ENCODE results near the gene MYO1C. TPM values are rescaled to one million over a fixed set of nuclear protein-coding genes. Genes with fewer than 3 reads are reported as not detected.
A peak's percentile ranks its signal among the peaks of the same experiment; 100 is the strongest.
"Not testable (repeated sequence)": the region's sequence is repeated elsewhere in the genome, so short reads cannot be mapped to it uniquely, and the experiment has no call there.

MYO1C gene
- total RNA-seq, 2 donors from 2014 or later: 10.6 to 32.2 TPM

GRCh38 chr17:1460233-1460632 is 32.3 kb downstream of the MYO1C start:
- no peak overlapping the region for H3K27ac Mint-ChIP-seq
- H3K36me3 Mint-ChIP-seq: peaks cover under 1 to 6% of the 10 kb centered on the region in 2 donors
- DNase-seq (ENCODE audit: low spot score in 2 of 2): no peak
- no peak for ATAC-seq
- H3K9me3 Mint-ChIP-seq: no peaks in the 10 kb centered on the region

- peak; percentile 91 to 96 for ATAC-seq
- H3K36me3 Mint-ChIP-seq: peaks cover 5 to 17% of the 10 kb centered on the region in 2 donors
- no peaks in the 10 kb centered on the region for H3K9me3 Mint-ChIP-seq
- H3K27ac Mint-ChIP-seq: peak within 1 kb of the TSS; percentile 93 to 96
- DNase-seq (ENCODE audit: low spot score in 2 of 2): peak; percentile 99 to 100
Measured at GRCh38 chr17:1455797-1456599, 36.5 kb downstream of the MYO1C start, which contains the start of gene CRK. Gene CRK (minus strand): TSS chr17:1456232. CDS start chr17:1456117, 115 bp downstream.

DNA sequence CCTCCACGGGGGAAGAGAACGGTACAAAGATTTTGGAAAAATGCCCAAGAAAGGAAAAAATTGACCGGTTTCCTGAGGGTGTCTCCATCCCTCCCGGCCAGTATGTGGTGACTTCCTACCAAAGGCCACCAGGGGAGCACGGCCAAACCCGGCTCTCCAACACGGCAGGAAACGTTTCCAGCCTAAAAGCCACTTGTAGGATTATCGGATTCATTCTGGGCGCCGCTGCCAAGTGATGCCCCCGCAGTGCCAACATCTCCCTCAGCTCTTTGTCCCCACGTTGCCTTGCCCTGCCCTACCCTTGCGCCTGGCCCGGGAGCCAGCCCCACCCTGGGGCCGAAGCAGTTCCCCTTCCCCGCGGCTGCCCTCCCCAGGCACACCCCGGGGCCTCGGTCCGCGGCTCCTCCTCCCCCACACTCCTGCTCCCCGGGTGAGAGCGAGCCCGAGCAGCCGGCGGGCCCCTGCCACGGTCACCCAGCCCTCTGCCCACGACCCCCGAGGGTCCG is 37.1 kb downstream of the MYO1C start:
- Mint-ChIP-seq H3K27ac (peak overlapping the region; percentile 89 to 96), H3K9me3 (no peaks in the 10 kb centered on the region), H3K36me3 (peaks cover 5 to 17% of the 10 kb centered on the region in 2 donors)
- DNase-seq (ENCODE audit: low spot score in 2 of 2): peak; percentile 41 to 64
- ATAC-seq: peak; percentile 10 to 33

- no peak for DNase-seq (ENCODE audit: low spot score in 2 of 2)
- no peak for ATAC-seq
- Mint-ChIP-seq H3K9me3 (no peaks in the 10 kb centered on the region), H3K27ac (peak overlapping the region in 1 of 2 donors; percentile 96), H3K36me3 (peaks cover 6 to 17% of the 10 kb centered on the region in 2 donors)
Measured at GRCh38 chr17:1454541-1454940, 37.9 kb downstream of the MYO1C start.

- peaks cover 15 to 17% of the 10 kb centered on the region in 2 donors for H3K36me3 Mint-ChIP-seq
- ATAC-seq; DNase-seq (ENCODE audit: low spot score in 2 of 2); H3K9me3 Mint-ChIP-seq: not testable (repeated sequence)
- H3K27ac Mint-ChIP-seq: peak overlapping the region in 1 of 2 donors; percentile 65
Measured at GRCh38 chr17:1453694-1454093, 38.8 kb downstream of the MYO1C start.

DNA sequence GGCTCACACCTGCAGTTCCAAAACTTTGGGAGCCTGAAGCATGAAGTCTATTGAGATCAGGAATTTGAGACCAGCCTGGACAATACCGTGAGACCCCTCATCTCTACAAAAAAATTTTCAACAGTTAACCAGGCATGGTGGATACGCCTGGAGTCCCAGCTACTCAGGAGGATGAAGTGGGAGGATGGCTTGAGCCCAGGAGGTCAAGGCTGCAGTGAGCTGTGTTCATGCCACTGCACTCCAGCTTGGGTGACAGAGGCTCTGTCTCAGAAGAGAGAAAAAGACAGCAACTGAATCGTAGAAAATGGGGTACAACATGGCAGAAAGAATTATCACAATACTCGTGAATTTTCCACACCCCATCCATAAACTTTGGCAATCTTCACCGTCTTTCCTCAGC is 39.6 kb downstream of the MYO1C start:
- ATAC-seq (no peak), DNase-seq (ENCODE audit: low spot score in 2 of 2) (no peak)
- Mint-ChIP-seq H3K27ac (peak overlapping the region in 1 of 2 donors; percentile 82), H3K36me3 (peaks cover 15 to 17% of the 10 kb centered on the region in 2 donors), H3K9me3 (no peaks in the 10 kb centered on the region)

GRCh38 chr17:1450261-1450660 is 42.2 kb downstream of the MYO1C start:
- ATAC-seq; H3K9me3 Mint-ChIP-seq; DNase-seq (ENCODE audit: low spot score in 2 of 2); H3K27ac Mint-ChIP-seq: not testable (repeated sequence)
- peaks cover 15 to 17% of the 10 kb centered on the region in 2 donors for H3K36me3 Mint-ChIP-seq

DNA sequence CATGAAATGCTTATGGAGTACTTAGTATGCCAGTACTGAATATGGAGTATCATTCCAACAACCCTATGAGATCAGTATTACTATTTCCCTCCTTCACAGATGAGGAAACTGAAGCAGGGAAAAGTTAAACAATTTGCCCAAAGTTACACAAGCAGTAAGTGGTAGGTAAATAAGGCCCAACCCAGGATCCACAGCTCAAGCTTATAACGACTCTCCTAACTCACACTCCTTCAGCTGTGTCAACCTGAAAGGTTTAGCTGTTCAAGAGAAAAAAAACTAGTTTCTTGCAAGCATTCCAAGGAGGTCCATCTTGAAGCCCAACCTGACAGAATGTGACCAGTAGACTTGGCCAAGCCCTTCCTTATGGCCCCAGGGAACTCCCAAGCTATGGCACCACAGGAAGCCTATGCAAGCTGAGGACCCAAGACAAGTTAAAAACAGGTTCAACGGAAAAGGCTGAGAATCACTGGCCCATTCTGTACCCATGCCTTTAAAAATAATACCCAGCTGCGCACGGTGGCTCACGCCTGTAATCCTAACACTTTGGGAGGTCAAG is 43.0 kb downstream of the MYO1C start:
- DNase-seq (ENCODE audit: low spot score in 2 of 2) (no peak), ATAC-seq (no peak)
- peak overlapping the region in 1 of 2 donors; percentile 74 for H3K27ac Mint-ChIP-seq
- no peaks in the 10 kb centered on the region for H3K9me3 Mint-ChIP-seq
- H3K36me3 Mint-ChIP-seq: peaks cover 9 to 15% of the 10 kb centered on the region in 2 donors

DNA sequence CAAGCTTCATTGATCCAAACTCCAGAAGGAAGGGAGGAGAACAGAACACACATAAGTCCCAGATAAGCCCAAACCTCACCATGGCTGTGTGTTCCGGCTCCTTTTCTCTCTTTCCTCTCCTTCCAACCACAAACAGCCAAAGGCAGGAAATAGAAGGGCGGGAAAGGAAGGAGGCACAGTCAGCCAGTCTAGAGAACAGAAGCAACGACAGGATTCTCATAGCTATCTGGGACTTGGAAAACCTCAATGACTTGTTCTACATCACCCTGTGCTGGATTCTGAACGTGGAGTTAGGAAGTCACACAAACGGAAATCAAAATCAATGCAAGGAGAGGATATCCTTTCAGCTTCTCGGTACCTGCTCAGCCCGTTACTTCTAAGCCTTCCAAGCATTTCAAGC is 45.4 kb downstream of the MYO1C start:
- H3K27ac Mint-ChIP-seq: peak overlapping the region in 1 of 2 donors; percentile 65

DNA sequence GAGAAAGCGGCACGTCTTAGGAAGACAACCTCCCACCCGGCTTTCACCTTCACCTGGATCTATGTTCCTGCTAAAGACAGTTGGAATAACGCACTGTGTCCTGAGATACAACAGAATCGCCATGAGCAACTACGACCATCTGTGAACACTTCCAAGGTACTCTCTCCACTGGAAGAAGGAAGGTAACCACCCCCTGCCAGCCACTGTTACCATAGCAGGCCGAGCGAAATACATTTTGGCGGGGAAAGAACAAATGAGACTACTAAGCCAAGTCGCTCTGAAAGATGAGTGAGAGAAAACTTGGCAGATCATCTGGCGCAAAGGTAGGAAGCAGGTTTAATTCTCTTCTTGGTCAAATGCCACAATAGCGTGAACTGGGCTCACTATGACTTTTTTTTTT is 46.3 kb downstream of the MYO1C start:
- Mint-ChIP-seq H3K27ac (peak overlapping the region in 1 of 2 donors; percentile 9), H3K36me3 (peaks cover 0 to 9% of the 10 kb centered on the region in 2 donors), H3K9me3 (no peaks in the 10 kb centered on the region)
- no peak for DNase-seq (ENCODE audit: low spot score in 2 of 2)
- no peak for ATAC-seq

More for the DNA sequence above, 45.4 kb downstream of the MYO1C start:
- Mint-ChIP-seq H3K9me3 (no peaks in the 10 kb centered on the region), H3K36me3 (peaks cover 0 to 9% of the 10 kb centered on the region in 2 donors)
- no peak for ATAC-seq
- DNase-seq (ENCODE audit: low spot score in 2 of 2): no peak

GRCh38 chr17:1445695-1446094 is 46.8 kb downstream of the MYO1C start:
- not testable (repeated sequence) for ATAC-seq, H3K9me3 Mint-ChIP-seq

DNA sequence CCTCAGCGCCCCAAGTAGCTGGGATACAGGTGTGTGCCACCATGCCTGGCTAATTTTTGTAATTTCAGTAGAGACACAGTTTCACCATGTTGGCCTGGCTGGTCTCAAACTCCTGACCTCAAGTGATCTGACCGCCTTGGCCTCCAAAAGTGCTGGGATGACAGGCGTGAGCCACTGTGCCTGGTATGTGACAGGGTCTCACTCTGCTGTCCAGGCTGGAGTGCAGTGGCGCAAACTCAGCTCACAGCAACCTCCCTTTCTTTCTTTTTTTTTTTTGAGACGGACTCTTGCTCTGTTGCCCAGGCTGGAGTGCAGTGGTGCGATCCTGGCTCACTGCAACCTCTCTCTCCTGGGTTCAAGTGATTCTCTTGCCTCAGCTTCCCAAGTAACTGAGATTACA is 49.8 kb downstream of the MYO1C start:
- DNase-seq (ENCODE audit: low spot score in 2 of 2): not testable (repeated sequence)

More at GRCh38 chr17:1445695-1446094, 46.8 kb downstream of the MYO1C start:
- H3K27ac Mint-ChIP-seq; DNase-seq (ENCODE audit: low spot score in 2 of 2); H3K36me3 Mint-ChIP-seq: not testable (repeated sequence)

GRCh38 chr17:1442187-1442586 is 50.3 kb downstream of the MYO1C start:
- no peak overlapping the region for H3K27ac Mint-ChIP-seq
- H3K36me3 Mint-ChIP-seq: no peaks in the 10 kb centered on the region
- DNase-seq (ENCODE audit: low spot score in 2 of 2) (no peak), ATAC-seq (no peak)
- no peaks in the 10 kb centered on the region for H3K9me3 Mint-ChIP-seq

More for the DNA sequence above, 49.8 kb downstream of the MYO1C start:
- not testable (repeated sequence) for ATAC-seq, H3K9me3 Mint-ChIP-seq, H3K27ac Mint-ChIP-seq, H3K36me3 Mint-ChIP-seq

DNA sequence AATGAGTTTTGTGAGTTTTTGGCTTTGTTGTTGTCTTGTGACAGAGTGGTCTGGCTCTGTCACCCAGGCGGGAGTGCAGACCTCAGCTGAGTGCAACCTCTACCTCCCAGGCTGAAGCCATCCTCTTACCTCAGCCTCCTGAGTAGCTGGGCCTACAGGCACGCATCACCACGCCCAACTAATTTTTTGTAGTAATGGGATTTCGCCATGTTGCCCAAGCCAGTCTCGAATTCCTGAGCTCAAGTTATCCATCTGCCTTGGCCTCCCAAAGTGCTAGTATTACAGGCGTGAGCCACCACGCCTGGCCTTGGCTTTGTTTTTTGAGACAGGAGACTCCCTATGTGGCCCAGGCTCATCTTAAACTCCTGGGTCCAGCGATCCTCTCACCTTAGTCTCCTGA is 51.6 kb downstream of the MYO1C start:
- Mint-ChIP-seq H3K9me3 (no peaks in the 10 kb centered on the region), H3K36me3 (no peaks in the 10 kb centered on the region), H3K27ac (no peak overlapping the region)
- no peak for ATAC-seq
- DNase-seq (ENCODE audit: low spot score in 2 of 2): no peak

DNA sequence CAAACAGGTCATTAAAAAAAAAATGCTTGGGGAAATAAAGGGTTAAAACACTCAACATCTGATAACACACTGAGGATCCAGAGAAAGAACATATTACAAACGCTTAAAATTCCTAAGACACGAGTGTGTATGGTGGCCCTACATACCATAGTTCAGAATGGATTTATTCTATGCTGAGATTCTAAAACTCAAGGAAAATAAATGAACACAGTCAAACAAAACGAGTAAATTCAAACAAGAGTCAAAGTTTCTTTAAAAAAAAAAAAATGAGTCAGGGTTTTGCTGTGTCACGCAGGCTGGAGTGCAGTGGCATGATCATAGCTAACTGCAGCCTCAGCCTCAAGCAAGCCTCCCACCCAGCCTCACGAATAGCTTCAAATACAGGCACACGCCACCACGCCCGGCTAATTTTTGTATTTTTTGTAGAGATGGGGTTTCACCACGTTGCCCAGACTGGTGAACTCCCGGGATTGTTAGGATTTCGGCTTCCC is 53.8 kb downstream of the MYO1C start:
- ATAC-seq (no peak), DNase-seq (ENCODE audit: low spot score in 2 of 2) (no peak)
- no peaks in the 10 kb centered on the region for H3K9me3 Mint-ChIP-seq
- H3K36me3 Mint-ChIP-seq: peaks cover 0 to 10% of the 10 kb centered on the region in 2 donors
- no peak overlapping the region for H3K27ac Mint-ChIP-seq

DNA sequence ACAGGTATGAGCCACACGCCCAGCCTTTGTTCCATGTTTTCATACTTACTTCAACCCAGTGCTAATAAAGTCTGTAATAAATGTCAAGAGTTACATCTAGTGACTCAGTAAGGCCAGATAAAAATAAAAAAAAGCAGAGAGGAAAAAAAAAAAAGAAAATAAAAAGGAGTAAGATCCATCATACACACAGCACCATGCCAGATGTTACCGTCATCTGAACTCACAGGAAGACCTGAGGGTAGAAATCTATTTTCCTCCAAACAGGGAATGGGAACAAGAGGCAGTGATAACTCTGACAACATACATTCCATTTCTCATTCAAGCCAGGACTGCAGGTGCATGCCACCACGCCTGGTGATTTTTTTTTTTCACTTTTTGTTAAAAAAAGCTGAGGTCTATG is 57.2 kb downstream of the MYO1C start:
- DNase-seq (ENCODE audit: low spot score in 2 of 2) (no peak), ATAC-seq (no peak)
- Mint-ChIP-seq H3K27ac (peak overlapping the region; percentile 46 to 63), H3K36me3 (peaks cover 4 to 22% of the 10 kb centered on the region in 2 donors), H3K9me3 (no peaks in the 10 kb centered on the region)

DNA sequence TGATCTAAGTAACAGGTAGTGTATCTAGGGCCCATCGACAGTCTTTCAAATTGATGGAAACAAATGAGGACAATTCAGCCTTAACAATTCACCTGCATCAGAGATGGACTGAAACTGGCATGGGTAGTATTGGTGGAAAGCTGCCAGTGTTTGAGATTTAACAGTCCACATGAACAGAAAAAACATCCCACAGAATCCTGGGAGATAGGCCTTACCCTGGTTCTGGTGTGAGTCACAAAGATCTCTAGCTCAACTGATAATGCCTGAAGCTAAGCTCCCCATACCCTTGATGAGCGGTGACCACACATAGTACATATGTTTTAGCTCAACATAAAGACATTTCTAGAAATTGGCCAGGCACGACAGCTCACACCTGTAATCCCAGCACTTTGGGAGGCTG is 58.3 kb downstream of the MYO1C start:
- H3K36me3 Mint-ChIP-seq: peaks cover 4 to 22% of the 10 kb centered on the region in 2 donors
- DNase-seq (ENCODE audit: low spot score in 2 of 2) (no peak), ATAC-seq (no peak)
- peak overlapping the region in 1 of 2 donors; percentile 26 for H3K27ac Mint-ChIP-seq
- no peaks in the 10 kb centered on the region for H3K9me3 Mint-ChIP-seq

Data from activated naive CD4-positive, alpha-beta T cell treated with anti-CD3 and anti-CD28 coated beads, Interleukin-2, amount 50 U/mL, for 72 hours (primary cell).